Aorta (tissue), 5 donors: ENCODE data around the gene PAQR7. TPM values are rescaled to one million over a fixed set of nuclear protein-coding genes. Genes with fewer than 3 reads are reported as not detected.
A peak's percentile ranks its signal among the peaks of the same experiment; 100 is the strongest.

Source experiments
- ATAC-seq: fragments of 200-7000 bp; cut with Tn5 transposase; one replicate; pipeline ENCODE4 v1.9.1; 2022; ENCODE audit warnings: moderate library complexity; ENCODE audit not compliant: low FRiP score
- DNase-seq, 2 donors: peaks; one replicate each; pipeline ENCODE4 v3.0.0-alpha.2; 2020
- H3K27ac ChIP-seq, 2 donors: one replicate each; pipeline ENCODE4 v1.5.1; 2013; ENCODE audit warnings: low read length in 2 of 2, mild to moderate bottlenecking in 2 of 2, moderate library complexity in 2 of 2, control low read depth in 1 of 2, inconsistent platforms in 1 of 2, low read depth in 1 of 2
- H3K27me3 ChIP-seq, 2 donors: one replicate each; pipeline ENCODE4 v1.6.1; 2013; ENCODE audit warnings: control low read depth in 1 of 2, low read length in 1 of 2, mild to moderate bottlenecking in 1 of 2, moderate library complexity in 1 of 2; ENCODE audit not compliant: insufficient read depth in 2 of 2, control insufficient read depth in 1 of 2
- H3K36me3 ChIP-seq, 2 donors: one replicate each; pipeline ENCODE4 v1.6.1; 2013; ENCODE audit warnings: control low read depth in 1 of 2, low read length in 1 of 2, mild to moderate bottlenecking in 1 of 2; ENCODE audit not compliant: insufficient read depth in 2 of 2, control insufficient read depth in 1 of 2
- H3K4me1 ChIP-seq, 2 donors: one replicate each; pipeline ENCODE4 v1.6.1; 2013; ENCODE audit warnings: low read length in 2 of 2, control low read depth in 1 of 2, mild to moderate bottlenecking in 1 of 2, moderate library complexity in 1 of 2; ENCODE audit not compliant: insufficient read depth in 2 of 2, control insufficient read depth in 1 of 2
- H3K4me3 ChIP-seq, 2 donors: one replicate each; pipeline ENCODE4 v1.5.1; 2013; ENCODE audit warnings: low read length in 2 of 2, control low read depth in 1 of 2, mild to moderate bottlenecking in 1 of 2
- H3K9me3 ChIP-seq: one replicate; pipeline ENCODE4 v1.6.1; 2013; ENCODE audit warnings: mild to moderate bottlenecking, low read length; ENCODE audit not compliant: control insufficient read depth
- WGBS, 2 donors: extraction: QIAGEN DNeasy Blood & Tissue Kit; methylation state at CpG; one replicate each; pipeline ENCODE4 v1.1.7; 2013; 5-methylcytosine and 5-hydroxymethylcytosine counted together
- intact Hi-C, 2 donors: fragments of 100-400 bp; cut with DNase I; formaldehyde crosslinking; loops; one replicate each; pipeline versions ENCODE4 v1.14.2 to v1.15.0; 2022
- polyA plus RNA-seq, 2 donors: library from polyadenylated mRNA; stranded (reverse); fragments of 200-250 nt; gene quantifications; one replicate each; pipeline ENCODE4 v1.2.3, GENCODE V29; 2013
- total RNA-seq, 2 donors: library from RNA; stranded (reverse); fragmentation: NEBNext Ultra II Directional; extraction: Animal tissue kit (Norgen Biotek cat#: 25700); gene quantifications; one replicate each; pipeline ENCODE4 v1.2.1, GENCODE V29; 2021
- donor health status: healthy with polysubstance abuse.
- donor health status: Bipolar disorder and iron deficiency.
- donor health status: DM: no; HTN: no; CAD: no.
- donor health status: DM: no; HTN: no; CAD: no.
- donor health status: DM: yes; HTN: yes; CAD: no.

The PAQR7 gene
- total and polyA plus RNA-seq, 4 donors = 6.4 to 11.3 (median 8.2) TPM

GRCh38 chr1:25833158-25833557 lies 42.4 kb downstream of the PAQR7 start:
- Histone ChIP-seq H3K9me3 (no peaks in the 10 kb centered on the region), H3K27me3 (no peaks in the 10 kb centered on the region), H3K4me3 (no peak overlapping the region), H3K4me1 (no peaks in the 10 kb centered on the region), H3K36me3 (peaks cover 17 to 25% of the 10 kb centered on the region in 2 donors), H3K27ac (no peak overlapping the region)
- no peak for ATAC-seq
- DNase-seq = no peak
- WGBS, 2 donors = 96% methylated on average over 5 of the region's 5 CpGs
- intact Hi-C loops = no loop called here

GRCh38 chr1:25832336-25833037 lies 43.0 kb downstream of the PAQR7 start:
- WGBS, 2 donors = 82 to 83% methylated on average over 6 of the region's 6 CpGs
- Histone ChIP-seq H3K27me3 (no peaks in the 10 kb centered on the region), H3K4me3 (no peak overlapping the region), H3K4me1 (no peaks in the 10 kb centered on the region), H3K27ac (no peak overlapping the region), H3K36me3 (peaks cover 17 to 26% of the 10 kb centered on the region in 2 donors), H3K9me3 (no peaks in the 10 kb centered on the region)
- DNase-seq (no peak), ATAC-seq (no peak)
- intact Hi-C loops = no loop called here

- no peaks in the 10 kb centered on the region for H3K4me1 ChIP-seq
- intact Hi-C loops = no loop called here
- whole genome bisulfite sequencing, 2 donors = 72 to 74% methylated on average over 5 of the region's 5 CpGs
- no peak overlapping the region for H3K27ac ChIP-seq
- peaks cover 17 to 27% of the 10 kb centered on the region in 2 donors for H3K36me3 ChIP-seq
- no peak for DNase-seq
- no peak overlapping the region for H3K4me3 ChIP-seq
- H3K9me3 ChIP-seq = no peaks in the 10 kb centered on the region
- no peaks in the 10 kb centered on the region for H3K27me3 ChIP-seq
- no peak for ATAC-seq
These were observed 43.8 kb downstream of the PAQR7 start for GRCh38 chr1:25831569-25832196.

- intact Hi-C loops = no loop called here
- no peaks in the 10 kb centered on the region for H3K9me3 ChIP-seq
- H3K4me1 ChIP-seq = no peaks in the 10 kb centered on the region
- no peak overlapping the region for H3K27ac ChIP-seq
- 83 to 89% methylated on average over 1 of the region's 1 CpG for WGBS, 2 donors
- no peak overlapping the region for H3K4me3 ChIP-seq
- peaks cover 17 to 32% of the 10 kb centered on the region in 2 donors for H3K36me3 ChIP-seq
- H3K27me3 ChIP-seq = no peaks in the 10 kb centered on the region
- ATAC-seq (no peak), DNase-seq (no peak)
These were observed 46.5 kb downstream of the PAQR7 start for GRCh38 chr1:25829046-25829445.

- H3K9me3 ChIP-seq = no peaks in the 10 kb centered on the region
- no peaks in the 10 kb centered on the region for H3K27me3 ChIP-seq
- no peaks in the 10 kb centered on the region for H3K4me1 ChIP-seq
- no peak overlapping the region for H3K4me3 ChIP-seq
- ATAC-seq = no peak
- intact Hi-C loops = no loop called here
- 59 to 62% methylated on average over 3 of the region's 3 CpGs for WGBS, 2 donors
- no peak overlapping the region for H3K27ac ChIP-seq
- no peak for DNase-seq
- peaks cover 17 to 32% of the 10 kb centered on the region in 2 donors for H3K36me3 ChIP-seq
These were observed 47.0 kb downstream of the PAQR7 start for GRCh38 chr1:25828491-25828890.

GRCh38 chr1:25826571-25826970 lies 48.9 kb downstream of the PAQR7 start:
- Histone ChIP-seq H3K27me3 (no peaks in the 10 kb centered on the region), H3K36me3 (peaks cover 8 to 23% of the 10 kb centered on the region in 2 donors)
- intact Hi-C loops = no loop called here

GRCh38 chr1:25825605-25826004 lies 49.9 kb downstream of the PAQR7 start:
- ATAC-seq (no peak), DNase-seq (no peak)
- Histone ChIP-seq H3K27me3 (no peaks in the 10 kb centered on the region), H3K4me1 (no peaks in the 10 kb centered on the region), H3K9me3 (no peaks in the 10 kb centered on the region), H3K4me3 (no peak overlapping the region), H3K27ac (no peak overlapping the region), H3K36me3 (peaks cover 8 to 21% of the 10 kb centered on the region in 2 donors)
- 93 to 96% methylated on average over 2 of the region's 2 CpGs for WGBS, 2 donors
- intact Hi-C loops = no loop called here

More at GRCh38 chr1:25826571-25826970, 48.9 kb downstream of the PAQR7 start:
- Histone ChIP-seq H3K27ac (no peak overlapping the region), H3K4me1 (no peaks in the 10 kb centered on the region), H3K4me3 (no peak overlapping the region), H3K9me3 (no peaks in the 10 kb centered on the region)
- DNase-seq (no peak), ATAC-seq (no peak)
- 93 to 95% methylated on average over 10 of the region's 10 CpGs for WGBS, 2 donors

- DNase-seq = no peak
These were observed 53.8 kb downstream of the PAQR7 start for GRCh38 chr1:25821630-25822091.

GRCh38 chr1:25821112-25821476 lies 54.4 kb downstream of the PAQR7 start:
- DNase-seq = no peak
- H3K4me1 ChIP-seq = no peaks in the 10 kb centered on the region
- H3K36me3 ChIP-seq = no peaks in the 10 kb centered on the region
- H3K27ac ChIP-seq = peak overlapping the region in 1 of 2 donors; percentile 10
- no peaks in the 10 kb centered on the region for H3K27me3 ChIP-seq
- no peaks in the 10 kb centered on the region for H3K9me3 ChIP-seq
- peak overlapping the region in 1 of 2 donors; percentile 77 for H3K4me3 ChIP-seq
- intact Hi-C loops = loop anchor here (5.0 kb wide), 1 partner anchor 176 kb away; the partner anchor contains the start of gene PAFAH2 (in 2 of the 2)
- no peak for ATAC-seq
- 34 to 37% methylated on average over 10 of the region's 10 CpGs for WGBS, 2 donors

More at GRCh38 chr1:25821630-25822091, 53.8 kb downstream of the PAQR7 start:
- no peak overlapping the region for H3K4me3 ChIP-seq
- intact Hi-C loops = loop anchor here (5.0 kb wide), 1 partner anchor 176 kb away; the partner anchor contains the start of gene PAFAH2 (in 2 of the 2)
- no peaks in the 10 kb centered on the region for H3K27me3 ChIP-seq
- H3K27ac ChIP-seq = peak overlapping the region in 1 of 2 donors; percentile 23
- H3K36me3 ChIP-seq = peaks cover 0 to 4% of the 10 kb centered on the region in 2 donors
- H3K4me1 ChIP-seq = no peaks in the 10 kb centered on the region
- WGBS, 2 donors = 10 to 13% methylated on average over 5 of the region's 5 CpGs
- no peaks in the 10 kb centered on the region for H3K9me3 ChIP-seq
- peak; percentile 23 for ATAC-seq
